Upper lobe of left lung (tissue), 6 donors: ENCODE results near the gene TTC28. TPM values are rescaled to one million over a fixed set of nuclear protein-coding genes. Genes with fewer than 3 reads are reported as not detected.

Source experiments
- ATAC-seq, 2 donors: fragments of 200-7000 bp; cut with Tn5 transposase; one replicate each; pipeline ENCODE4 v1.9.1; 2022; ENCODE audit warnings: mild to moderate bottlenecking in 2 of 2, moderate library complexity in 2 of 2; ENCODE audit not compliant: low FRiP score in 2 of 2
- DNase-seq, 2 donors: peaks; one replicate each; pipeline ENCODE4 v3.0.0-alpha.2; 2019 to 2020
- H3K27ac ChIP-seq, 4 donors: fragments of 200-600 bp; sonication (generic); one replicate each; pipeline ENCODE4 v1.5.1; 2016 to 2019
- H3K27me3 ChIP-seq, 4 donors: fragments of 200-600 bp; sonication (generic); one replicate each; pipeline ENCODE4 v1.5.1; 2017 to 2019
- H3K36me3 ChIP-seq, 4 donors: fragments of 200-600 bp; sonication (generic); one replicate each; pipeline ENCODE4 v1.5.1; 2016 to 2019
- H3K4me1 ChIP-seq, 4 donors: fragments of 200-600 bp; sonication (generic); one replicate each; pipeline ENCODE4 v1.5.1; 2018 to 2019
- H3K4me3 ChIP-seq, 4 donors: fragments of 200-600 bp; sonication (generic); one replicate each; pipeline ENCODE4 v1.5.1; 2017 to 2019; ENCODE audit warnings: mild to moderate bottlenecking in 2 of 4, moderate library complexity in 1 of 4
- H3K9me3 ChIP-seq, 4 donors: fragments of 200-600 bp; sonication (generic); one replicate each; pipeline ENCODE4 v1.5.1; 2018 to 2019
- EP300 ChIP-seq, 4 donors: sonication (generic); formaldehyde crosslinking; IDR thresholded peaks; one replicate each; pipeline ENCODE4 v1.5.1; 2017; ENCODE audit warnings: antibody characterized with exemption in 4 of 4, control low read depth in 2 of 4
- POLR2A ChIP-seq, 4 donors: fragments of 450-650 bp; IDR thresholded peaks; one replicate each; pipeline ENCODE4 v1.5.1; 2016 to 2017; ENCODE audit warnings: antibody characterized with exemption in 4 of 4, mild to moderate bottlenecking in 2 of 4
- POLR2AphosphoS5 ChIP-seq, 2 donors: sonication (generic); formaldehyde crosslinking; IDR thresholded peaks; one replicate each; pipeline ENCODE4 v1.5.1; 2017; ENCODE audit warnings: antibody characterized with exemption in 2 of 2
- WGBS, 2 donors: methylation state at CpG; one replicate each; pipeline ENCODE4 v1.1.5; 2017 to 2018; 5-methylcytosine and 5-hydroxymethylcytosine counted together
- total RNA-seq, 6 donors: library from RNA; depleted of rRNA in 4 of 6; stranded (reverse); fragments of >200 nt in 4 of 6; gene quantifications; one replicate each; pipeline versions ENCODE4 v1.1.0 to v1.2.1, GENCODE V29; 2016 to 2021
- TF ChIP-seq, protein P1 (sequence below), 6 experiments: fragments of 450-650 bp in 4 of 6; fragments of 200-600 bp in 2 of 6; sonication (generic) in 2 of 6; IDR thresholded peaks; one replicate each; pipeline ENCODE4 v1.5.1; 2016 to 2019; ENCODE audit warnings: antibody characterized with exemption in 6 of 6
- donor health status: DM: no; HTN: no; CAD: no; lungs with moderate emphysema.
- donor health status: DM: no; HTN: yes; CAD: no; lungs with severe emphysema.

TTC28 gene
- total RNA-seq, 6 donors from 2014 or later = 30.1 to 69.4 (median 41.4) TPM

DNA sequence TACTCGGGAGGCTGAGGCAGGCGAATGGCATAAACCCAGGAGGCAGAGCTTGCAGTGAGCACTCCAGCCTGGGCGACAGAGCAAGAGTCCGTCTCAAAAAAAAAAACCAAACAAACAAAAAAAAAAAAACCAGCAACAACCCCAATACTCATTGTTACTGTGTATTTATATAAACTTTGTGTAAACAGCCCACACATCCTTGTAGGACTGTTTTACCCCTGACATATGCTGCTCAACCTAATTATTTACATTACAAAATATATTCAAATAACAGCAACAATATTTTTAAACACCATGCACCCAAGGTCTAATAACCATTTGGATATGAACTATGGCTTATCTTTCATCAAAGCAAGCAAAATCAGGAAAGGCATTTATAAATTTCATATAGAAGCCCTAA, 284.1 kb downstream of the TTC28 start:
- H3K9me3 ChIP-seq = no peaks in the 10 kb centered on the region
- 86 to 91% methylated on average over 4 of the region's 4 CpGs for WGBS, 2 donors
- peaks cover 16 to 33% (median 19%) of the 10 kb centered on the region in 4 donors for H3K4me1 ChIP-seq
- H3K27me3 ChIP-seq = no peaks in the 10 kb centered on the region
- no peak for DNase-seq
- H3K27ac ChIP-seq = peak overlapping the region in 1 of 4 donors; percentile 23
- H3K4me3 ChIP-seq = no peak overlapping the region
- TF ChIP-seq, protein P1, sequence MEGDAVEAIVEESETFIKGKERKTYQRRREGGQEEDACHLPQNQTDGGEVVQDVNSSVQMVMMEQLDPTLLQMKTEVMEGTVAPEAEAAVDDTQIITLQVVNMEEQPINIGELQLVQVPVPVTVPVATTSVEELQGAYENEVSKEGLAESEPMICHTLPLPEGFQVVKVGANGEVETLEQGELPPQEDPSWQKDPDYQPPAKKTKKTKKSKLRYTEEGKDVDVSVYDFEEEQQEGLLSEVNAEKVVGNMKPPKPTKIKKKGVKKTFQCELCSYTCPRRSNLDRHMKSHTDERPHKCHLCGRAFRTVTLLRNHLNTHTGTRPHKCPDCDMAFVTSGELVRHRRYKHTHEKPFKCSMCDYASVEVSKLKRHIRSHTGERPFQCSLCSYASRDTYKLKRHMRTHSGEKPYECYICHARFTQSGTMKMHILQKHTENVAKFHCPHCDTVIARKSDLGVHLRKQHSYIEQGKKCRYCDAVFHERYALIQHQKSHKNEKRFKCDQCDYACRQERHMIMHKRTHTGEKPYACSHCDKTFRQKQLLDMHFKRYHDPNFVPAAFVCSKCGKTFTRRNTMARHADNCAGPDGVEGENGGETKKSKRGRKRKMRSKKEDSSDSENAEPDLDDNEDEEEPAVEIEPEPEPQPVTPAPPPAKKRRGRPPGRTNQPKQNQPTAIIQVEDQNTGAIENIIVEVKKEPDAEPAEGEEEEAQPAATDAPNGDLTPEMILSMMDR (IDR thresholded peaks at IDR 0.05) = no peak
- TF ChIP-seq EP300 (IDR thresholded peaks at IDR 0.05) (no peak), POLR2A (IDR thresholded peaks at IDR 0.05) (no peak), POLR2AphosphoS5 (IDR thresholded peaks at IDR 0.05) (no peak)
- ATAC-seq = no peak
- no peaks in the 10 kb centered on the region for H3K36me3 ChIP-seq

DNA sequence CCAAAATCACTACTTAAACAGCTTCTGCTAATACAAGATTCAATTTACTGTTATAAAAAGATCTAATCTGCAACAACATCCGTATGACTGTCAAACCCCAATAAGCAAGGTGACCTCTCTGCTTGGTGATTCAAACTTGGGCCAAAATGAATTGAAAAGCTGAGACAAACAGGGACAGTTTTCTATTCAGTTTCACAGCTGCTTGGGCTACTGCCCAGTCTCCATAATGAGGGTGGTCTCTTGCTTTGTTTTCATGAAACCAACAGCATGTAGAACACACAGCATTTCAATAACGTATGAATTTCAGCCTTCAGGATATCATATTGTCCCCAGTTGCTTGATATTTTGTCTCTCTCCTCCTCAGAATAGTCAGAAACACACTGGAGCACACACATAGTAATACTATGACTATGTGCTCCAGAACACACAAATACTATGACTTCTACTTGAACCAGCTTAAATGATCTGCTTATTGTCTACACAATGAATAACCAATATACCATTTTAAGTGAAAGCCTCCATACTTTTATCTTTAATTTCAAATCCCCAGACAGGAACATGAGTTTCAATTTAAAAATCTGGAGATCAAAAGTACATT, 285.0 kb downstream of the TTC28 start:
- H3K4me1 ChIP-seq = peaks cover 16 to 33% (median 19%) of the 10 kb centered on the region in 4 donors
- no peak for TF ChIP-seq POLR2AphosphoS5 (IDR thresholded peaks at IDR 0.05)
- TF ChIP-seq POLR2A (IDR thresholded peaks at IDR 0.05) = no peak
- TF ChIP-seq, protein P1 (IDR thresholded peaks at IDR 0.05) = no peak
- TF ChIP-seq EP300 (IDR thresholded peaks at IDR 0.05) = no peak
- no peak overlapping the region for H3K4me3 ChIP-seq
- no peaks in the 10 kb centered on the region for H3K27me3 ChIP-seq
- 49 to 68% methylated on average over 2 of the region's 2 CpGs for WGBS, 2 donors
- no peaks in the 10 kb centered on the region for H3K36me3 ChIP-seq
- H3K27ac ChIP-seq = no peak overlapping the region
- ATAC-seq (no peak), DNase-seq (no peak)
- no peaks in the 10 kb centered on the region for H3K9me3 ChIP-seq

DNA sequence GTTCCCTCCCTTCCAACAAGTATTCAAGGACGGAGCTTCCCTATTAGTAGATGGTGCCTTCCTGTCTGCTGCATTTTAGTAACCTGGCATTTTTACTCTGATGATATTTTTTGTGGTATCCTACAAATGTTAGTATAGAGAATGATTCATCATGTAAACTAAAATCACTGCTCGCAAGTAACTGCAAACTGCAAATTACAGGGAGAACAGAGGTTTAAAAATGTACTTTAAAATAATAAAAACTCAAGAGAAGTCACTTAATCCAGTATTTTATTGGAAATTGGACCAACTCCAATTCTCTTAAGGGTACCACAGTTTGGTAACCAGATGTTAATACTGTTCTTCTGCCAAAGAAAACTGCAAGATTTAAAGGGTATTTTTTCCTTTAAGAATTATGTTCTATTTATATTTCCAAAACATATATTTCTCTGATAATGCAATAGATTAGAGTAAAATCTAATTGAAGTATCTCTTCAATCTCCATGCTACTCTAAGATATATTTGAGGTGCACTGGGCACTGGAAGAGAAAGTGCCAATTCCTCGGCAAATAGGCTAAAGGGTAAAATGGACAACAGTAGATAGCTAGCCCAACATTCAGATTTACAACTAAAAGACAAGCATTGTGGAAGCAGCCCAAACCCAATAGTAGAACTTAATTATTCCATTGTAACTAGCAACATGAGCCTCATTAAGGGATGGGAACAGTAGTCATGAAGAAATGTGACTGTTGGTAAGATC, 298.0 kb downstream of the TTC28 start:
- no peaks in the 10 kb centered on the region for H3K27me3 ChIP-seq
- 68 to 85% methylated on average over 3 of the region's 3 CpGs for WGBS, 2 donors
- peaks cover 0 to 22% (median 3%) of the 10 kb centered on the region in 4 donors for H3K4me1 ChIP-seq
- H3K36me3 ChIP-seq = no peaks in the 10 kb centered on the region
- ATAC-seq (no peak), DNase-seq (no peak)
- H3K4me3 ChIP-seq = no peak overlapping the region
- no peaks in the 10 kb centered on the region for H3K9me3 ChIP-seq
- TF ChIP-seq EP300 (IDR thresholded peaks at IDR 0.05) (no peak), POLR2A (IDR thresholded peaks at IDR 0.05) (no peak), POLR2AphosphoS5 (IDR thresholded peaks at IDR 0.05) (no peak)
- TF ChIP-seq, protein P1 (IDR thresholded peaks at IDR 0.05) = no peak
- H3K27ac ChIP-seq = no peak overlapping the region

- Histone ChIP-seq H3K27ac (no peak overlapping the region), H3K4me1 (peaks cover 10 to 36% (median 18%) of the 10 kb centered on the region in 4 donors), H3K9me3 (no peaks in the 10 kb centered on the region), H3K4me3 (no peak overlapping the region), H3K36me3 (no peaks in the 10 kb centered on the region), H3K27me3 (no peaks in the 10 kb centered on the region)
- 44 to 80% methylated on average over 4 of the region's 4 CpGs for WGBS, 2 donors
- DNase-seq (no peak), ATAC-seq (no peak)
- TF ChIP-seq POLR2A (IDR thresholded peaks at IDR 0.05) = no peak
- TF ChIP-seq, protein P1 (IDR thresholded peaks at IDR 0.05) = no peak
- TF ChIP-seq EP300 (IDR thresholded peaks at IDR 0.05) = no peak
- TF ChIP-seq POLR2AphosphoS5 (IDR thresholded peaks at IDR 0.05) = no peak
These were observed 299.7 kb downstream of the TTC28 start for GRCh38 chr22:28379951-28380350.
